Stimulated activated naive B cell treated with anti-CD40 and anti-IgM and Interleukin-4, amounts not matched to agents 10 μg/mL and 1 μg/mL and 100 μg/mL, for 72 hours (primary cell): ENCODE data around the gene EPHA3.

Source experiments
- ATAC-seq, 2 donors: fragments of 150-1000 bp; cut with Tn5 transposase; replicated peaks; 2 replicates each; pipeline ENCODE4 v1.10.0; 2021; ENCODE audit warnings: moderate library complexity in 1 of 2
- DNase-seq: peaks from one replicate; pipeline ENCODE4 v3.0.0; 2021
- H3K27ac Mint-ChIP-seq: one replicate; pipeline ENCODE4 v1.8.0; 2022; ENCODE audit warnings: mild to moderate bottlenecking, mixed read lengths
- H3K27me3 Mint-ChIP-seq, 2 donors: one replicate each; pipeline ENCODE4 v1.8.0; 2022; ENCODE audit warnings: mixed read lengths in 2 of 2
- H3K36me3 Mint-ChIP-seq, 2 donors: one replicate each; pipeline ENCODE4 v1.8.0; 2022; ENCODE audit warnings: mixed read lengths in 2 of 2, mild to moderate bottlenecking in 1 of 2
- H3K4me1 Mint-ChIP-seq, 2 donors: one replicate each; pipeline ENCODE4 v1.8.0; 2022; ENCODE audit warnings: mixed read lengths in 2 of 2, mild to moderate bottlenecking in 1 of 2
- H3K4me3 Mint-ChIP-seq, 2 donors: one replicate each; pipeline ENCODE4 v1.8.0; 2022; ENCODE audit warnings: mild to moderate bottlenecking in 2 of 2, mixed read lengths in 2 of 2, moderate library complexity in 1 of 2
- H3K9me3 Mint-ChIP-seq, 2 donors: one replicate each; pipeline ENCODE4 v1.8.0; 2022; ENCODE audit warnings: mixed read lengths in 2 of 2, mild to moderate bottlenecking in 1 of 2

Gene EPHA3

DNA sequence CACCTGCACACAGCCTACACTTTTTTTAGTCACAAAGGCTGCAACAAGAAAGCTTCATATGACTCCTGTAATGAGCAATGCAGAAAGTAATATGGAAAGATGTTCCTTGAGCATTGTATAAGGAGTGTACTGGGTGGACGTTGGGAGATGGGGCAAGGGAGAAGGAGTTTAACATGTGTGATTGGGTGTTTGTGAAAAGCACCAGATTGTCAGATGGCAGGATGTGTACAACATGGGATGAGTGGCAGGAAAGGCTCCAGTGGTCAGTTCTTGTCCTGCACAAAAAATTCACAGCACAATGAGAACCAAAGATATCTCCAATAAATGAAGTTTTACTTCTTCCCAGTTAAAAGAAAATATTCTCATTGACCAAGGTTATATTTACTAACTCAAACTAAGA is 255.1 kb downstream of the EPHA3 start:
- Mint-ChIP-seq H3K4me3 (no peak overlapping the region), H3K4me1 (no peaks in the 10 kb centered on the region), H3K9me3 (peaks cover 1 to 3% of the 10 kb centered on the region in 2 donors), H3K36me3 (no peaks in the 10 kb centered on the region), H3K27ac (no peak overlapping the region), H3K27me3 (no peaks in the 10 kb centered on the region)
- DNase-seq (no peak), ATAC-seq (no peak)

DNA sequence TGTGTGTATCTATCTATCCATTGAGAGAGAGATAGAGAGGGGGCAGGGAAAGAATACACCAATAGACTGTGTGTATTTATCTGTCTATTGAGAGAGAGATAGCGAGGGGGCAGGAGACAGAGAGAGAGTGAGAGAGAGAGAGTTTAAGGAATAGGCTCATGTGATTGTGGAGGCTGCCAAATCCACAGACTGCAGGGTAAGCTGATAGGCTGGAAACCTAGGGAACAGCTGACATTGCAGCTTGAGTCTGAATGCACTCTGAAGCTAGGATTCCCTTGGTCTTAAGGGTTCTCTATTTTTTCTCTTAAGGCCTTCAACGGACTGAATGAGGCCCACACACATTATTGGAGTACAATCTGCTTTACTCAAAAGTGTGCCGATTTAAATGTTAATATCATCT is 255.8 kb downstream of the EPHA3 start:
- no peak for ATAC-seq
- H3K27ac Mint-ChIP-seq = no peak overlapping the region
- no peaks in the 10 kb centered on the region for H3K4me1 Mint-ChIP-seq
- peaks cover 1 to 3% of the 10 kb centered on the region in 2 donors for H3K9me3 Mint-ChIP-seq
- H3K4me3 Mint-ChIP-seq = no peak overlapping the region
- H3K27me3 Mint-ChIP-seq = no peaks in the 10 kb centered on the region
- DNase-seq = no peak
- no peaks in the 10 kb centered on the region for H3K36me3 Mint-ChIP-seq

DNA sequence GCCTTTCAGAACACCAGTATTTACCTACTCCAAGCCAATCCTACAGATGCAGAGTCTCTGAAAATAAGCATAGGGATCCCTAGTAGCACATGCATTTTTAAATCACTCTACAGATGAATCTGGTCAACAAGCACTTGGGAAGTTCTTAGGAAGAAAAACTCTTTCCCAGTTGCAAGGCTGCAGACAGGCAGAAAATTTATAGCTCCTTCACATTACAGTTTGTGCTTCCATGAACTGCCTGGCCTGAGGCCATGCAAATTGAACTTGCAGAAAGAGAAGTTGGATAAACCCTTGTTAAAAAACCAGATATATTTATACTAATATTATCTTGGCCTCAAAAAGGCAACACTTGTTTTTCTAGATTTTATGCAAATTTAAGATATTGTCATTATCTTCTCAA is 256.9 kb downstream of the EPHA3 start:
- Mint-ChIP-seq H3K4me1 (no peaks in the 10 kb centered on the region), H3K36me3 (no peaks in the 10 kb centered on the region), H3K4me3 (no peak overlapping the region), H3K27ac (no peak overlapping the region), H3K9me3 (peaks cover 5 to 9% of the 10 kb centered on the region in 2 donors), H3K27me3 (no peaks in the 10 kb centered on the region)
- ATAC-seq (no peak), DNase-seq (no peak)

DNA sequence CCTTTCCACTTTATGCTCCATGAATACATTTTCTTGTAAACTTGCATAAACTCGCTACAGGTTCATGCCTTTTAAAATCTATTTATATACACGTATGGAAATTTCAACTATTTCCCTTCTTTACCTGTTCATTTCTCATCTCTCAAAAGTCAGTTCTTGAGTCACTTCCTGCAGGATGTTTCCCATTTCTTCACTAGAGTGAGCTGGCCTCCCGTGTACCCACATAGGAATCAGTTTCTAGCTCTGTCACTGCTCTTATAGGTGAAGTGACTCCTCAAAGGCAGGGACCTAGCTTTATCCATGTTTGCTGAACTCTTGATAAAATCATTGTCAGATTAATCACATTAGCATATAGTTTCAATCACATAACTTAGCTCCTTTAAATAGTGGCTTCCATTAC is 259.7 kb downstream of the EPHA3 start:
- Mint-ChIP-seq H3K27ac (no peak overlapping the region), H3K4me1 (no peaks in the 10 kb centered on the region), H3K36me3 (no peaks in the 10 kb centered on the region), H3K27me3 (no peaks in the 10 kb centered on the region), H3K4me3 (no peak overlapping the region), H3K9me3 (peaks cover 5 to 6% of the 10 kb centered on the region in 2 donors)
- ATAC-seq = no peak
- DNase-seq = no peak

DNA sequence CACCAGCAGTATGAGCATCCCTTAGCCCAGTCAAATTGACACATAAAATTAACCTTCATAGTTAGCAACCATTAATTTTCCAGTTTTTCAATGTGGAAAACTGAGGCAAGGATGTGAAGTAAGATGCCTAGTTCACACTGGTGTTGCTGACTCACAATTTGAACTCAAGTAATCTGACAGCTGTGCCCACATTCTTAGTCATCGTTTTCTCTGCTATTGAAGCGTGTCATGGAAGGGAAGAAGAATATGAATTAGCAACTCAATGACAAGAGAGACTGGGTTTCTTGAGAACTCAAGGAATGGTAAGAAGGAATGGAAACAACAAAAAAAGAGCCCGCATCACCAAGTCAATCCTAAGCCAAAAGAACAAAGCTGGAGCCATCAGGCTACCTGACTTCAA is 261.4 kb downstream of the EPHA3 start:
- Mint-ChIP-seq H3K27me3 (no peaks in the 10 kb centered on the region), H3K4me3 (no peak overlapping the region), H3K9me3 (peaks cover 5 to 6% of the 10 kb centered on the region in 2 donors), H3K4me1 (no peaks in the 10 kb centered on the region), H3K27ac (no peak overlapping the region), H3K36me3 (no peaks in the 10 kb centered on the region)
- no peak for DNase-seq
- no peak for ATAC-seq

DNA sequence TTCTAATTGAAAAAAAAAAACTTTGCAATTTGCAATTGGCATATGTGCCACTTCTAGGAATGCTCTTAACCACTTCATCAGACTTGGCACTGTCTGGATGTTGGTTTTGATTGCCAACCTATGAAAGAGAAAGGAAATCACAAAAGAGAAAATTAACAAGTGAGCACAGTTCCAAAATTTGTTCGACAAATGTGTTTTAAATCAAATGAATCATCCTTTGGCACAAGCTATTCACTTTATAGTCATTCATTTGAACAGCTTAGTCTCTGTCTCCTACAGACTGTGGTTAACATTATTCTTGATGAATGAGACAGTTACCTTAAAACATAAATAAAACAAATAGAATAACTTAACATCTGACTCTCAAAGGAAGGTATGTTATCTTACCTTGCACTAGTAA is 265.0 kb downstream of the EPHA3 start:
- H3K36me3 Mint-ChIP-seq = no peaks in the 10 kb centered on the region
- no peak overlapping the region for H3K27ac Mint-ChIP-seq
- ATAC-seq (no peak), DNase-seq (no peak)
- peaks cover 4 to 6% of the 10 kb centered on the region in 2 donors for H3K9me3 Mint-ChIP-seq
- H3K4me1 Mint-ChIP-seq = no peaks in the 10 kb centered on the region
- no peak overlapping the region for H3K4me3 Mint-ChIP-seq
- H3K27me3 Mint-ChIP-seq = no peaks in the 10 kb centered on the region

DNA sequence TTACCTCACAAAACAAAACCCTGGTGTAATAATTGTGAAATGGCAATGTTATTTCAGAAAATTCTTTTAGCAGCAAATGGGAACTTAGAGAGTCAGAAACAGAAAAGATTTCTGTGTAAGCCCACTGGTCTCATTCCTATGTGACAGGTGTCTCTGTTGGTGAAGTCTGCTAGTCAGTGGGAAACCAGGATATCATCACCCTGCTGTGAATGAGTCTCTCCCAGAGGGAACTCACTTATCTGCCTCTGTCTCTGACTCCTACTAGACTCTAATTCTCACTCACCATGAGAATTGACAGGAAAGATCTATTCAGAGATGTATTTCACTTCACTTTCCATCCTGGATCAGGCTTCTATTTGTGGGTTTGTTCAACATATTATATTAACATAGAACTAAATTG is 266.0 kb downstream of the EPHA3 start:
- Mint-ChIP-seq H3K9me3 (peaks cover 4 to 5% of the 10 kb centered on the region in 2 donors), H3K4me3 (no peak overlapping the region), H3K36me3 (no peaks in the 10 kb centered on the region), H3K27ac (no peak overlapping the region), H3K4me1 (no peaks in the 10 kb centered on the region), H3K27me3 (no peaks in the 10 kb centered on the region)
- ATAC-seq (no peak), DNase-seq (no peak)

DNA sequence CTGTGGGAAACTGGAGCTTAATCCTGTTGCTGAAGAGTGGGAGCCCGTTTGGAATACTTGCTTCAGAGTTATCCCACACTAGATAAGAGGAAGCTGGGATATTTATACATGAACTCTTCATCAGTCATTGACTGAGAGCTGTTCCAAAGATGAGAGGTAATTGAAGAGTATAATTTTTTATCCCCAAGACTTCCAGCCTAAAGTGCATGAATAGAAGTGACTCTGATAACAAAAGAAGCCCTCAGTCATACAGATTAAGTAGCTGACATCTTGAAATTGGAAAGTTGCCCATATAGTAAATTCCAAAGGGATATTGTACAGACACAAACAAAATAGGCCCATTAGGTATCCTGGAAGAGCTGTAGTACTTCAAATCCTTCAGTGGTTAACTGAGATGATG is 268.0 kb downstream of the EPHA3 start:
- H3K4me3 Mint-ChIP-seq = no peak overlapping the region

DNA sequence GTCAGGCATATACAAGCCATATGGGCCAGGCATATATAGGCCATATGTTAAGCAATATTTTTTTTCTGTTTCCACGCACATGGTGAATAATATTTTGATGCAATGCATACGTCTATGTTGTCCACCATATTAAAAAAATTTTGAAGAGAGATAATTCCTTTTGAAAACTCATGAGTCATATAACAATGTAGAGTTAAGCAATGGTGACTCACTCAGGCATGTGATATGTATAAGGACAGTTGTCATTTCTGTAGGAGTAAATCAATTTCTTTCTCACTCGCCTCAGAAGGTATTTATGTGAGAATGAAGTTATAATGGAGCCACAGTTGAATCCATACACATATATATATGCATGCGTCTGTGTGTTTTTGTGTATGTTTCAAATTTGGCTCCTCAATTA is 272.6 kb downstream of the EPHA3 start:
- Mint-ChIP-seq H3K4me1 (no peaks in the 10 kb centered on the region), H3K27me3 (no peaks in the 10 kb centered on the region), H3K27ac (no peak overlapping the region), H3K36me3 (no peaks in the 10 kb centered on the region), H3K4me3 (no peak overlapping the region), H3K9me3 (no peaks in the 10 kb centered on the region)
- ATAC-seq = no peak
- DNase-seq = no peak

More for the DNA sequence above, 268.0 kb downstream of the EPHA3 start:
- no peaks in the 10 kb centered on the region for H3K4me1 Mint-ChIP-seq
- no peaks in the 10 kb centered on the region for H3K9me3 Mint-ChIP-seq
- H3K36me3 Mint-ChIP-seq = no peaks in the 10 kb centered on the region
- H3K27ac Mint-ChIP-seq = peak overlapping the region; percentile 10
- DNase-seq (no peak), ATAC-seq (no peak)
- H3K27me3 Mint-ChIP-seq = no peaks in the 10 kb centered on the region

DNA sequence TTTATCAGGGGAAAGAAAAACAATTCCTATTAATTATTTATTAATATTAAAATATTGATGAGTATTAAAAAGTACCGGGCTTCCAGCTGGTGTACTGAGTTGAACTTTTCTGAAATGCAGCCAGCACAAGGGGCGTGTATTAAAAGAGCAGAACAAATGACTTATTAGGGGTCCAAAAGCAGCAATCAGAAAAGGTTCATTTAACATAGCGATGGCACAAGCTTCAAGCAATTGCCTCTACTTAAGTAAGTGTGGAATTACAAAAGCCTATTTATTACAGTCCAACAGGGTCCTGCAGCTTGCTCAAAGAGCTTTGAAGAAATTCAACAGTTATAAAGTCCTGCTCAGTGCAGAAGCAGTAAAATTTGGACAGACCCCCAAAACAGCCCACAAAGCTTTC is 285.6 kb downstream of the EPHA3 start:
- no peak overlapping the region for H3K4me3 Mint-ChIP-seq
- DNase-seq = no peak
- H3K36me3 Mint-ChIP-seq = no peaks in the 10 kb centered on the region
- no peak for ATAC-seq
- H3K27ac Mint-ChIP-seq = no peak overlapping the region
- no peaks in the 10 kb centered on the region for H3K4me1 Mint-ChIP-seq
- H3K9me3 Mint-ChIP-seq = peaks cover 0 to 3% of the 10 kb centered on the region in 2 donors
- no peaks in the 10 kb centered on the region for H3K27me3 Mint-ChIP-seq

DNA sequence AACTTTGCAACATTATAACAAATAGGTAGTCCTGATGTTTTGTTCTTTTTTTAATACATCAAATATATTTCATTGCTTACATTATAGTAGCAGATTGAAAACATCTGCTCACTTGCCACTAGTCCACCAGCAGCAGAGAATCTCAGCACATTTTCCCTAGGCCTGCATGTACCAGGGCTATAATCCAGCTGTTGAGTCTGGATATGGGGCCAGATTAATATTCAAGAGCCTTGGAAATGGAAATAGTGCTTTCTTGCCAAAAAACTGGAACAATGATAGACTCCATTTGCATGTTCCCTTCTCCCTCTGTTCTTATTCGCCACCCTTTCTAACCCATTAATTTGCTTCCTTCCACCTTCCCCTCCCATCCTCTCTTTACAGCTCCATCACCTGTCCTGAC is 288.0 kb downstream of the EPHA3 start:
- H3K36me3 Mint-ChIP-seq = no peaks in the 10 kb centered on the region
- ATAC-seq (no peak), DNase-seq (no peak)
- H3K27ac Mint-ChIP-seq = no peak overlapping the region
- H3K9me3 Mint-ChIP-seq = no peaks in the 10 kb centered on the region
- H3K4me3 Mint-ChIP-seq = no peak overlapping the region
- no peaks in the 10 kb centered on the region for H3K4me1 Mint-ChIP-seq
- no peaks in the 10 kb centered on the region for H3K27me3 Mint-ChIP-seq

DNA sequence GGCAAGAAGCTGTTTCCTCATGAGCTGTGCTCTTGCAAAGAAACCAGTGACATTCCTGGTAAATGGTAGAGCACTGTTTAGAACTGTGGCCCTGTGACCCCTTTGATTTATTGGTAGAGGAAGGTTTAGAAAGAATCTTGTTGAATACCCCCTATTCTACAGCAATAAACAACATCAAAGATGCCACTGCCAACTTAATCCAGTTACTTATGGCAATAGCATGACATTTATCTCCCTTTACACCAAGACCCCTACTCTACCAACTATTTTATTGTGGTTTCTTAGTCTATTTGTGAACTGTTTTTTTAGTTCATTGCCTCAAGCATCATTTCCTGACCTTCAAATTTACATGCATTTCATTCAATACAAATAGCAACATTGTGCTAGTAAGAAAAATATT is 288.6 kb downstream of the EPHA3 start:
- Mint-ChIP-seq H3K9me3 (no peaks in the 10 kb centered on the region), H3K36me3 (no peaks in the 10 kb centered on the region), H3K4me1 (no peaks in the 10 kb centered on the region), H3K4me3 (no peak overlapping the region), H3K27me3 (no peaks in the 10 kb centered on the region), H3K27ac (no peak overlapping the region)
- ATAC-seq (no peak), DNase-seq (no peak)

DNA sequence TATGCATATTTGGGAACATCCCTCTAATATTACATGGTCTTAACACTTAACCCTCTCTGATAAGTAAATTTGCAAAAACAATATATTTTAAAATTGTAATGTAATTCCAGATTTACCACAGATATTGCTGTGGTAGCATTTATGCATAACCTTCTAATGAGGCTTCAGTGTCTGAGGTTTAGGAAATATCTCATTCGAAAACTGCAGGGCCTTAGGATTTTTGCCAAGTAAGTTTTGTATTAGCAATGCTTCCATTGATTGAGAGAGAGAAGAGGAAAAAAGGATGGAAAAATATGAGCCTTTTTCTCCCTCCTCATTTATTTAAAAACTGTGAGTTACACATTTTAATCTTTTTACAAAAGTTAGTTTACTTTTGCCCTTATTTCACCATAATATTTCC is 294.6 kb downstream of the EPHA3 start:
- no peak overlapping the region for H3K4me3 Mint-ChIP-seq
- H3K36me3 Mint-ChIP-seq = no peaks in the 10 kb centered on the region
- no peaks in the 10 kb centered on the region for H3K9me3 Mint-ChIP-seq
- DNase-seq = no peak
- H3K27me3 Mint-ChIP-seq = no peaks in the 10 kb centered on the region
- no peak for ATAC-seq
- no peaks in the 10 kb centered on the region for H3K4me1 Mint-ChIP-seq
- H3K27ac Mint-ChIP-seq = no peak overlapping the region

DNA sequence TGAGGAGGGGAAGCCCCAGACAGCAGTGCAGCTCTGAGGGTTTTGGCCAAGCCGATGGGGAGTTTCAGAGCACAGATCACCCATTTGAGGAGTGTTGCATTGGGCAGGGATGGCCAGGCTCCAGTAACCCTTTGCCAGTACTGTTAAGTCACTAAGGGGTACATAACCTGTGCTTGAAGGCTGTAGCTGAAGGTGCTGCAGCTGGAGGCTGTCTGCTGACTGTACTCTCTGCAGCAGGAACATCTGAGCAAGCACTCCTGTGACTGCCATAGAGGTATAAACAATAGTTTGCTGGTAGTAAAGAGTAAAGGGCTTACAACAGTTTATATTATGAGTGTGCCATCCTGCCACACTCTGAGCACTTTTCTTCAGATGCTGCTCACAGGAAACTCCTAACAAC is 297.8 kb downstream of the EPHA3 start:
- H3K4me3 Mint-ChIP-seq = no peak overlapping the region
- H3K4me1 Mint-ChIP-seq = no peaks in the 10 kb centered on the region
- H3K27ac Mint-ChIP-seq = no peak overlapping the region
- peak in 1 of 2 donors; percentile 12 for ATAC-seq
- DNase-seq = no peak
- H3K27me3 Mint-ChIP-seq = no peaks in the 10 kb centered on the region
- no peaks in the 10 kb centered on the region for H3K36me3 Mint-ChIP-seq
- peaks cover 0 to 2% of the 10 kb centered on the region in 2 donors for H3K9me3 Mint-ChIP-seq

DNA sequence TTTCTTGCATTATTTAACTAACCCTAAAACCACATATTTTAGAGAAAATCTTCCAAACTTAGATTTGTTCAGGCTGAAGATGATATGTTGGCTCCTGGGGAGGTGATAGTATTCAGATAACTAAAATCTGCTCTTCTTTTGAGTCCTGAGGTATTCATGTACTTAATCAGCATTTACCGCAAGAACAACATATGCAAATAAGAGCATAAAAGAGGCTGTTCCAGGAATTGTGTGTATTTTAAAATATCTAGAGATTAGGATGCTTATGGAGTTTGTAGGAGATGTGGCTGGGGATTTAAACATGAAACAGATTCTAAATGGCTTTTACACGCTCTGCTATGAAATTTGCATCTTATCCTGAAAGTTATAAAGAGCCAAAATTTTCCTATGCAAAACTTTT is 298.2 kb downstream of the EPHA3 start:
- H3K4me3 Mint-ChIP-seq = no peak overlapping the region
- no peak for ATAC-seq
- H3K36me3 Mint-ChIP-seq = no peaks in the 10 kb centered on the region
- no peaks in the 10 kb centered on the region for H3K27me3 Mint-ChIP-seq
- DNase-seq = no peak
- no peaks in the 10 kb centered on the region for H3K4me1 Mint-ChIP-seq
- H3K27ac Mint-ChIP-seq = no peak overlapping the region
- peaks cover 0 to 2% of the 10 kb centered on the region in 2 donors for H3K9me3 Mint-ChIP-seq

DNA sequence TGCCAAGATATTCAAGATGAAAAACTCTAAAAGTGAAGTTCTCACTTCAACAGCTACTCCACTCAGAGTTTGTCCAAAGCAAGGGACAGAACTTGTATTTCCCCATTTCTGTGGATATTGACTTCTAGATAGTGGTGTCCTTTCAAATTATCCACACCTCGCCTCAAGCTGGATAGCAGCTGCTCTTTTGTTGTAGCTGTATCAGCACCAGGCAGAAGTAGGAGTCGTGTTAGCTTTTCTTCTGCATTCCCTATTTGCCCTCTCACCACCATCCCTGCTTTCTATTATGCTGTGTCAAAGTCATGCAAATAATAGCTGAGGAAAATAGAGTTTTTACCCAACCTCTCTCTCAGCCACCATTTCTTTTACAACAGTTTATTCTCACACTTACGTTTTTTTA is 303.8 kb downstream of the EPHA3 start:
- Mint-ChIP-seq H3K27me3 (no peaks in the 10 kb centered on the region), H3K36me3 (no peaks in the 10 kb centered on the region), H3K4me3 (no peak overlapping the region), H3K27ac (no peak overlapping the region), H3K9me3 (peaks cover 0 to 2% of the 10 kb centered on the region in 2 donors), H3K4me1 (no peaks in the 10 kb centered on the region)
- DNase-seq (no peak), ATAC-seq (no peak)
